ENCODE results near the gene PTPRT. TPM values are rescaled to one million over a fixed set of nuclear protein-coding genes. Genes with fewer than 3 reads are reported as not detected.

The PTPRT gene
- total RNA-seq, 1 donor from 2014 or later: not detected

DNA sequence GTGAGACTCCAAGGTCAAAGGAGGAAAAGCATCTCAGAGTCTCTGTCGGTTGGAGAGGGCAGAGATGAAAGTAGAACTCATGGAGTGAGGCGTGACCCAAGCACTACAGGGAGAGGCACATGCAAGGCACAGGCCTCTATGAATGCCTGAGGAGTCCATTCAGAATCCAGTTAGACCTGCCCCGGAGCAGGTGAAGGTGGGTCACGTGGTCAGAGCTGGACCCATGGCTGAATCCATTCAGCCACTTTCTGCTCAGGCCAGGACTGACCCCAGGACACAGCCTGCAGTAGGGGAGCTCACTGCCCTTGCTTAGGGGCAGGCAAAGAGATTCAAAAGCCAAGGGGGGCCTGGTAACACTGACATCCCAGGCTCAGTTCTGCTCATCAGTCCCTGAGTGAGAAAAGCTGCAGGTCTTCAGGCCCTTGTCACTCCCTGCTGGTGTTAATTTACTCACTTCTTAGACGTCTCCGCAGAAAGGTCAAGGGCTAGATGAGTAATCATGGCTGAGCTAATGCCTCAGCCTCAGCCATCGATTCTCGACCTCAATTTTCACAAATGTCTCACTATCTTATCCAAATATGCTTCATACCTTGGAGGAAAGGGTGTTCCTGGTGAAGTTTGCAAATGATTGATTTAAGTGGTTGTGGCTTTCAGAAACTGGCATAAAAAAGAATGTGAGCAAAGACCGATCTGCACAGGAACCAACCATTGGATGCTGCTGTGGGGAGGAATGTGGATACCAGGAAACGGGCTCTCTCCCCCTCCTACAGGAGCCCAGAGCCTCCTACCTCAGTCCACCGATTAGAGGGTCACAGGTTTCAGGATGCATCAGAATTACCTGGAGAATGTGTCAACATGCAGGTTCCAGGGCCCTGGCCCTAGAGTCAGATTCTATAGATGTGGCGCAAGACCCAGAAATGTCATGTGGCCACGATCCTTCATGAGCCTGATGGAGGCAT lies 584.4 kb downstream of the PTPRT start:
- no peak overlapping the region for H3K4me3 ChIP-seq
- no peaks in the 10 kb centered on the region for H3K9me3 ChIP-seq
- no peaks in the 10 kb centered on the region for H3K4me1 ChIP-seq
- H3K36me3 ChIP-seq: no peaks in the 10 kb centered on the region
- TF ChIP-seq CTCF (IDR thresholded peaks at IDR 0.05): no peak
- no peak for TF ChIP-seq POLR2A (IDR thresholded peaks at IDR 0.05)
- TF ChIP-seq POLR2AphosphoS5 (IDR thresholded peaks at IDR 0.05; ENCODE audit: insufficient read depth in 1 of 2, low read depth in 1 of 2): no peak
- intact Hi-C loops (cut with DNase I): no loop called here
- no peak for DNase-seq (ENCODE audit: extremely low spot score in 2 of 2)
- H3K27ac ChIP-seq: no peak overlapping the region
- no peaks in the 10 kb centered on the region for H3K27me3 ChIP-seq

GRCh38 chr20:42603655-42604054 lies 586.1 kb downstream of the PTPRT start:
- Histone ChIP-seq H3K27ac (no peak overlapping the region), H3K36me3 (no peaks in the 10 kb centered on the region), H3K4me3 (no peak overlapping the region), H3K9me3 (no peaks in the 10 kb centered on the region), H3K4me1 (no peaks in the 10 kb centered on the region), H3K27me3 (no peaks in the 10 kb centered on the region)
- no peak for TF ChIP-seq POLR2AphosphoS5 (IDR thresholded peaks at IDR 0.05; ENCODE audit: insufficient read depth in 1 of 2, low read depth in 1 of 2)
- TF ChIP-seq POLR2A (IDR thresholded peaks at IDR 0.05): no peak
- no peak for TF ChIP-seq CTCF (IDR thresholded peaks at IDR 0.05)
- intact Hi-C loops (cut with DNase I): no loop called here
- no peak for DNase-seq (ENCODE audit: extremely low spot score in 2 of 2)

DNA sequence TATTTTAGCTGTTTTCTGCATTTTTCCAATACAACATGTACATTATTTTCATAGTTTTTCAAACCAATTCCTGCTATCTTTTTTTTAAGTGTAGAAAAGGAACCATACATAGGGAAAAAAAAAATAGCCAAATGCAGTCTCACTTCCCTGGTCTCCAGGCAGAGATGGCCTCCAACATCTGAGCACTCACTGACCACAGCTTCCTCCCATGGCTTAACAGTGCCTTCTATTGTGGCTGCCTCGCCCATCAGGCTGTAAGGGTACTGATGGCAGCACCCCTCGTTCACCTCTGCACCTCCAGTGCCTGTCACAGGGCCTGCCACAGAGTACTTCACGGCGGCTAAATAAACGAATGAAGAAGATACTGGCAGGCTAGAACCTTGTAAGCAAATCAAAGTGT lies 591.1 kb downstream of the PTPRT start:
- H3K4me3 ChIP-seq: no peak overlapping the region
- H3K36me3 ChIP-seq: no peaks in the 10 kb centered on the region
- H3K27ac ChIP-seq: no peak overlapping the region
- no peaks in the 10 kb centered on the region for H3K27me3 ChIP-seq
- no peak for DNase-seq (ENCODE audit: extremely low spot score in 2 of 2)
- H3K9me3 ChIP-seq: no peaks in the 10 kb centered on the region
- no peaks in the 10 kb centered on the region for H3K4me1 ChIP-seq
- TF ChIP-seq POLR2AphosphoS5 (IDR thresholded peaks at IDR 0.05; ENCODE audit: insufficient read depth in 1 of 2, low read depth in 1 of 2): no peak
- no peak for TF ChIP-seq POLR2A (IDR thresholded peaks at IDR 0.05)
- TF ChIP-seq CTCF (IDR thresholded peaks at IDR 0.05): no peak
- intact Hi-C loops (cut with DNase I): no loop called here

DNA sequence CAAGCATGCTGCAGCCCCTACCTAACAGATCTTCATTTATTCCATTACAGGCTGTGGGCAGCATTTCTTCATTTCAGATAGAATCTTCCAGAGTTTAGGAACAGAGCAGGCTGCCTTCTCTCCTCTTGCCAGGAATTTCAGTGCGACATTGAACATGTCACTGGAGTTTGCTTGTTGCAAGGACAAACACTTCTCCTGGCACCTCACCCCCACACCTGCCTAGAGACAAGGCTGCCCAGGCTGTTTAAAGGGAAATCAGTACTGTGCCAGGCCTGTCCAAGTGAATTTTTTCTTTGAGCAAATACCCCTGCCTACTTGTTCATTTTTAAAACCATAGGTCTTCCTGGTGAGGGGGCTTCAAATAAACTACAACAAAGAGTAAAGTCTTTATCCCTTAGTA lies 594.1 kb downstream of the PTPRT start:
- no peak for DNase-seq (ENCODE audit: extremely low spot score in 2 of 2)
- TF ChIP-seq POLR2A (IDR thresholded peaks at IDR 0.05) (no peak), POLR2AphosphoS5 (IDR thresholded peaks at IDR 0.05; ENCODE audit: insufficient read depth in 1 of 2, low read depth in 1 of 2) (no peak), CTCF (IDR thresholded peaks at IDR 0.05) (no peak)
- H3K27me3 ChIP-seq: no peaks in the 10 kb centered on the region
- H3K4me1 ChIP-seq: no peaks in the 10 kb centered on the region
- H3K4me3 ChIP-seq: no peak overlapping the region
- no peak overlapping the region for H3K27ac ChIP-seq
- H3K36me3 ChIP-seq: no peaks in the 10 kb centered on the region
- no peaks in the 10 kb centered on the region for H3K9me3 ChIP-seq
- intact Hi-C loops (cut with DNase I): no loop called here

GRCh38 chr20:42594659-42595058 lies 595.0 kb downstream of the PTPRT start:
- Histone ChIP-seq H3K4me3 (no peak overlapping the region), H3K9me3 (no peaks in the 10 kb centered on the region), H3K27ac (no peak overlapping the region), H3K36me3 (no peaks in the 10 kb centered on the region), H3K27me3 (no peaks in the 10 kb centered on the region), H3K4me1 (no peaks in the 10 kb centered on the region)
- intact Hi-C loops (cut with DNase I): no loop called here
- DNase-seq (ENCODE audit: extremely low spot score in 2 of 2): no peak
- TF ChIP-seq CTCF (IDR thresholded peaks at IDR 0.05) (no peak), POLR2AphosphoS5 (IDR thresholded peaks at IDR 0.05; ENCODE audit: insufficient read depth in 1 of 2, low read depth in 1 of 2) (no peak), POLR2A (IDR thresholded peaks at IDR 0.05) (no peak)
